GM12878 (cell line): ENCODE results near the gene IER5L. TPM values are rescaled to one million over a fixed set of nuclear protein-coding genes. Genes with fewer than 3 reads are reported as not detected.

Experiments used
- ATAC-seq: fragments of 200-7000 bp; cut with Tn5 transposase; 3 replicates; pipeline ENCODE4 v1.9.1; 2020; ENCODE audit warnings: mild to moderate bottlenecking, moderate library complexity
- BruUV-seq: library from RNA; stranded (reverse); fragments of 400-500 nt; replicated peaks from 2 replicates; lab custom pipeline; 2021; lab: Mats Ljungman, UMichigan
- CTCF ChIA-PET: fragments of 300-600 bp; sonication (Branson Sonifier 250); formaldehyde crosslinking; extraction: SDS; loops from one replicate; lab custom pipeline; 2021; ENCODE audit warnings: inconsistent platforms; lab: Yijun Ruan, JAX
- POLR2A ChIA-PET: fragments of 350-600 bp; formaldehyde crosslinking; extraction: SDS; loops from one replicate; lab custom pipeline; 2021; ENCODE audit warnings: inconsistent platforms; lab: Charles Lee
- RAD21 ChIA-PET: fragments of 300-600 bp; sonication (Branson Sonifier 250); formaldehyde crosslinking; loops from one replicate; lab custom pipeline; 2023; ENCODE audit warnings: antibody characterized with exemption; ENCODE audit not compliant: unreplicated experiment; lab: Charles Lee
- SMC1A ChIA-PET: fragments of 300-600 bp; sonication (Branson Sonifier 250); formaldehyde crosslinking; loops from one replicate; lab custom pipeline; 2023; ENCODE audit not compliant: unreplicated experiment, uncharacterized antibody; lab: Charles Lee
- DNase-seq: peaks from one replicate; pipeline ENCODE4 v3.0.0-alpha.2; 2011; ENCODE audit warnings: low read depth, low spot score
- FAIRE-seq: peaks from 3 replicates; lab custom pipeline; 2011; peaks lifted over from hg19 to GRCh38; lab: Jason Lieb, UNC
- H2AFZ ChIP-seq: 2 replicates; pipeline ENCODE4 v1.6.0; 2011; ENCODE audit warnings: low read depth, low read length, control low read depth; ENCODE audit not compliant: control insufficient read depth
- H3K27ac ChIP-seq: 2 replicates; pipeline ENCODE4 v1.5.1; 2011; ENCODE audit warnings: control low read depth; ENCODE audit not compliant: control insufficient read depth, insufficient read depth
- H3K27me3 ChIP-seq, 2 experiments: replicated peaks in 1 of 2; 2 replicates each; pipeline versions ENCODE4 v1.6.0 to v1.6.1; 2011; ENCODE audit warnings: low read length in 1 of 2; ENCODE audit not compliant: control insufficient read depth in 2 of 2, insufficient read depth in 2 of 2
- H3K36me3 ChIP-seq, 2 experiments: 2 replicates each; pipeline ENCODE4 v1.5.1; 2011; ENCODE audit warnings: low read length in 1 of 2; ENCODE audit not compliant: control insufficient read depth in 2 of 2, insufficient read depth in 2 of 2
- H3K4me1 ChIP-seq: 2 replicates; pipeline ENCODE4 v1.6.1; 2011; ENCODE audit warnings: mild to moderate bottlenecking, low read length, moderate library complexity, mixed read lengths; ENCODE audit not compliant: control insufficient read depth, insufficient read depth
- H3K4me2 ChIP-seq: 2 replicates; pipeline ENCODE4 v1.6.0; 2011; ENCODE audit warnings: control low read depth; ENCODE audit not compliant: control insufficient read depth, insufficient read depth
- H3K4me3 ChIP-seq: fragments of 200-600 bp; sonication (generic); 2 replicates; pipeline ENCODE4 v1.5.1; 2016
- H3K79me2 ChIP-seq: 2 replicates; pipeline ENCODE4 v1.6.0; 2011; ENCODE audit warnings: low read length; ENCODE audit not compliant: control insufficient read depth, insufficient read depth
- H3K9ac ChIP-seq: 2 replicates; pipeline ENCODE4 v1.8.0; 2011; ENCODE audit warnings: low read length, control low read depth, mixed read lengths; ENCODE audit not compliant: control insufficient read depth, insufficient read depth
- H3K9me3 ChIP-seq: replicated peaks from 3 replicates; pipeline ENCODE4 v1.5.1; 2011; ENCODE audit warnings: mild to moderate bottlenecking, low read length; ENCODE audit not compliant: control insufficient read depth, insufficient read depth
- H4K20me1 ChIP-seq: 2 replicates; pipeline ENCODE4 v1.6.0; 2011; ENCODE audit not compliant: control insufficient read depth, insufficient read depth
- ASH2L ChIP-seq: fragments of 300-600, 200-600 bp; sonication (generic); IDR thresholded peaks from 2 replicates; pipeline ENCODE4 v1.6.1; 2017; ENCODE audit warnings: low read depth, mild to moderate bottlenecking, borderline replicate concordance
- BHLHE40 ChIP-seq, 2 experiments: fragments of 450-650 bp in 1 of 2; IDR thresholded peaks; 2 replicates each; pipeline ENCODE4 v1.6.1; 2011 to 2017; ENCODE audit warnings: low read depth in 2 of 2, borderline replicate concordance in 1 of 2, improper control_type of control experiment in 1 of 2, low read length in 1 of 2, mild to moderate bottlenecking in 1 of 2
- HDGF ChIP-seq: fragments of 450-650 bp; IDR thresholded peaks from 2 replicates; pipeline ENCODE4 v1.6.1; 2016; ENCODE audit warnings: antibody characterized with exemption
- MEF2B ChIP-seq: fragments of 450-650 bp; IDR thresholded peaks from 2 replicates; pipeline ENCODE4 v1.6.1; 2018; ENCODE audit warnings: mild to moderate bottlenecking, moderate library complexity; ENCODE audit not compliant: partially characterized antibody, poor library complexity, severe bottlenecking
- NBN ChIP-seq: fragments of 450-650 bp; IDR thresholded peaks from 2 replicates; pipeline ENCODE4 v1.6.1; 2016
- RB1 ChIP-seq: fragments of 450-650 bp; formaldehyde crosslinking; IDR thresholded peaks from 2 replicates; pipeline ENCODE4 v1.6.1; 2017; ENCODE audit warnings: mild to moderate bottlenecking, borderline replicate concordance
- SMAD1 ChIP-seq: fragments of 450-650 bp; IDR thresholded peaks from 2 replicates; pipeline ENCODE4 v1.6.1; 2018; ENCODE audit warnings: mild to moderate bottlenecking, low read depth; ENCODE audit not compliant: partially characterized antibody
- SREBF1 ChIP-seq: IDR thresholded peaks from 2 replicates; pipeline ENCODE4 v1.6.1; 2012; ENCODE audit warnings: mild to moderate bottlenecking, low read length
- TCF3 ChIP-seq: IDR thresholded peaks from 2 replicates; pipeline ENCODE4 v1.6.1; 2012; ENCODE audit warnings: low read depth, mild to moderate bottlenecking, low read length, borderline replicate concordance; ENCODE audit not compliant: insufficient read depth
- ZBED1 ChIP-seq: IDR thresholded peaks from 2 replicates; pipeline ENCODE4 v1.6.1; 2016; ENCODE audit warnings: borderline replicate concordance
- WGBS: methylation state at CpG from one replicate; pipeline ENCODE4 v1.1.6; 2016; ENCODE audit warnings: low lambda C conversion rate; ENCODE audit not compliant: insufficient replicate concordance, insufficient coverage; ENCODE audit errors: missing lambda C conversion rate; 5-methylcytosine and 5-hydroxymethylcytosine counted together
- in situ Hi-C: fragments of 300-500 bp; cut with MboI; formaldehyde crosslinking; loops from 9 replicates; pipeline ENCODE4 v1.14.3; 2018; ENCODE audit warnings: mixed read lengths
- intact Hi-C: fragments of 100-400 bp; cut with micrococcal nuclease; formaldehyde crosslinking; loops from one replicate; pipeline ENCODE4 v1.14.2; 2022; ENCODE audit not compliant: unreplicated experiment
- polyA plus RNA-seq, 11 experiments: library from polyadenylated mRNA; depleted of rRNA in 4 of 11; unstranded in 6 of 11; stranded (reverse) in 5 of 11; fragments of >200 nt; fragmentation: Nextera tagmentation in 4 of 11; fragmentation: Illumina TruSeq in 1 of 11; extraction: Ambion mirVana in 4 of 11; extraction: Trizol in 1 of 11; gene quantifications; 1 replicate in 1 of 11; 2 replicates in 10 of 11; pipeline versions ENCODE4 v1.2.1 to v1.2.3, GENCODE V29; 2011 to 2016; ENCODE audit warnings: inconsistent platforms in 2 of 11, missing spikeins in 2 of 11, low read depth in 1 of 11
- total RNA-seq, 4 experiments: library from RNA; depleted of rRNA in 3 of 4; stranded (reverse); fragments of >200 nt in 3 of 4; fragmentation: Illumina TruSeq in 1 of 4; extraction: Trizol in 1 of 4; gene quantifications; 2 replicates each; pipeline versions ENCODE4 v1.2.1 to v1.2.3, GENCODE V29; 2013 to 2021
- TF ChIP-seq, protein P1 (sequence below): IDR thresholded peaks from 2 replicates; pipeline ENCODE4 v1.6.1; 2012; ENCODE audit warnings: low read depth, low read length, improper control_type of control experiment

IER5L gene
- total and polyA plus RNA-seq, 10 of the 15 experiments (the other 5 are each of a cell fraction or from before 2014, with no cell fraction given) = 0.04 to 1.4 (median 0.17) TPM

GRCh38 chr9:129175515-129175824 is 2.6 kb downstream of the IER5L start:
- Histone ChIP-seq H3K4me2 (peak overlapping the region; percentile 98), H3K36me3 (no peaks in the 10 kb centered on the region), H3K9me3 (no peaks in the 10 kb centered on the region), H3K79me2 (no peaks in the 10 kb centered on the region), H3K27me3 (peaks cover 2 to 3% of the 10 kb centered on the region in 2 experiments; a peak in 2 of 4 replicates), H4K20me1 (no peaks in the 10 kb centered on the region), H3K9ac (0 out of 2 replicates have a peak overlapping the region, but pooled peaks have one; percentile 35), H3K4me1 (peaks cover 22% of the 10 kb centered on the region), H3K4me3 (peak overlapping the region; percentile 81), H2AFZ (peak overlapping the region; percentile 62), H3K27ac (no peak overlapping the region)
- SMC1A ChIA-PET = interaction anchor here (0.8 to 9.1 kb wide), 6 partner anchors 27 to 449 kb away, joined by 3 to 116 read pairs (median 5); partner anchors contain the start of gene NTMT1
- RAD21 ChIA-PET = interaction anchor here (1.0 to 10.4 kb wide), 11 partner anchors 12 to 449 kb away, joined by 3 to 197 read pairs (median 11); partner anchors contain the start of genes DOLPP1 and NTMT1
- POLR2A ChIA-PET = interaction anchor here (0.9 to 3.0 kb wide), 4 partner anchors 33 to 429 kb away, joined by 3 to 10 read pairs (median 6); no protein-coding TSS in a partner anchor
- TF ChIP-seq, protein P1, sequence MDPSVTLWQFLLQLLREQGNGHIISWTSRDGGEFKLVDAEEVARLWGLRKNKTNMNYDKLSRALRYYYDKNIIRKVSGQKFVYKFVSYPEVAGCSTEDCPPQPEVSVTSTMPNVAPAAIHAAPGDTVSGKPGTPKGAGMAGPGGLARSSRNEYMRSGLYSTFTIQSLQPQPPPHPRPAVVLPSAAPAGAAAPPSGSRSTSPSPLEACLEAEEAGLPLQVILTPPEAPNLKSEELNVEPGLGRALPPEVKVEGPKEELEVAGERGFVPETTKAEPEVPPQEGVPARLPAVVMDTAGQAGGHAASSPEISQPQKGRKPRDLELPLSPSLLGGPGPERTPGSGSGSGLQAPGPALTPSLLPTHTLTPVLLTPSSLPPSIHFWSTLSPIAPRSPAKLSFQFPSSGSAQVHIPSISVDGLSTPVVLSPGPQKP = no peak
- no peak for TF ChIP-seq ZBED1
- TF ChIP-seq SMAD1 = no peak
- no peak for TF ChIP-seq BHLHE40 (IDR thresholded peaks at IDR 0.05; ENCODE audit: borderline replicate concordance in 1 of 2, low read depth in 2 of 2, low read length in 1 of 2)
- TF ChIP-seq HDGF = no peak
- TF ChIP-seq RB1 = no peak
- no peak for TF ChIP-seq SREBF1
- TF ChIP-seq TCF3 = no peak
- TF ChIP-seq NBN = no peak
- TF ChIP-seq ASH2L = no peak
- TF ChIP-seq MEF2B = no peak
- BruUV-seq = no TSS peak
- ATAC-seq (no peak), FAIRE-seq (no peak), DNase-seq (no peak)
- CTCF ChIA-PET = interaction anchor here (0.6 to 13.1 kb wide), 12 partner anchors 26 to 450 kb away, joined by 3 to 273 read pairs (median 16); partner anchors contain the start of gene NTMT1
- 14% methylated on average over 10 of the region's 10 CpGs for WGBS
- in situ Hi-C loops (no loop called here), intact Hi-C loops (loop anchor here (2.0 to 10.0 kb wide), 3 partner anchors 35 to 439 kb away; no protein-coding TSS in a partner anchor)
